Measurements from ENCODE around the gene PXDN.

The PXDN gene

GRCh38 chr2:1742681-1743395 lies 1.5 kb downstream of the PXDN start:
- peak; percentile 97 for DNase-seq (ENCODE audit: low read depth)
- TF ChIP-seq CTCF (conservative IDR thresholded peaks at IDR 0.05; ENCODE audit: low read depth, low read length) = peak; percentile 80
- peak overlapping the region; percentile 77 for H3K4me3 ChIP-seq (ENCODE audit: low read depth, low read length)

- no peak for TF ChIP-seq CTCF (conservative IDR thresholded peaks at IDR 0.05; ENCODE audit: low read depth, low read length)
- DNase-seq (ENCODE audit: low read depth) = peak; percentile 43
- peak overlapping the region; percentile 77 for H3K4me3 ChIP-seq (ENCODE audit: low read depth, low read length)
Observed at GRCh38 chr2:1742301-1742680, 2.0 kb downstream of the PXDN start.

- TF ChIP-seq CTCF (conservative IDR thresholded peaks at IDR 0.05; ENCODE audit: low read depth, low read length) = no peak
- DNase-seq (ENCODE audit: low read depth) = no peak
- H3K4me3 ChIP-seq (ENCODE audit: low read depth, low read length) = no peak overlapping the region
Observed at GRCh38 chr2:1741851-1742250, 2.5 kb downstream of the PXDN start.

- no peak overlapping the region for H3K4me3 ChIP-seq (ENCODE audit: low read depth, low read length)
- DNase-seq (ENCODE audit: low read depth) = no peak
- no peak for TF ChIP-seq CTCF (conservative IDR thresholded peaks at IDR 0.05; ENCODE audit: low read depth, low read length)
Observed at GRCh38 chr2:1740716-1741589, 3.4 kb downstream of the PXDN start.

- no peak overlapping the region for H3K4me3 ChIP-seq (ENCODE audit: low read depth, low read length)
- TF ChIP-seq CTCF (conservative IDR thresholded peaks at IDR 0.05; ENCODE audit: low read depth, low read length) = no peak
- peak; percentile 44 for DNase-seq (ENCODE audit: low read depth)
Observed at GRCh38 chr2:1739961-1740715, 4.2 kb downstream of the PXDN start.

- no peak for DNase-seq (ENCODE audit: low read depth)
- TF ChIP-seq CTCF (conservative IDR thresholded peaks at IDR 0.05; ENCODE audit: low read depth, low read length) = no peak
- H3K4me3 ChIP-seq (ENCODE audit: low read depth, low read length) = no peak overlapping the region
Observed at GRCh38 chr2:1739322-1739957, 4.9 kb downstream of the PXDN start.

Measured in choroid plexus epithelial cell (primary cell).